Liver (tissue), 3 donors: ENCODE data around the gene PDZD2.

Experiments
- EGR1 ChIP-seq, 2 donors: IDR thresholded peaks; 2 replicates each; pipeline ENCODE4 v1.6.1; 2016 to 2018; ENCODE audit warnings: antibody characterized with exemption in 2 of 2, low read depth in 2 of 2
- GABPA ChIP-seq, 2 donors: IDR thresholded peaks in 1 of 2; conservative IDR thresholded peaks in 1 of 2; 2 replicates each; pipeline ENCODE4 v1.6.1; 2016; ENCODE audit warnings: antibody characterized with exemption in 2 of 2, mild to moderate bottlenecking in 1 of 2, moderate library complexity in 1 of 2
- HNF4G ChIP-seq: IDR thresholded peaks from 2 replicates; pipeline ENCODE4 v1.6.1; 2016; ENCODE audit warnings: antibody characterized with exemption
- JUND ChIP-seq, 2 donors: IDR thresholded peaks; 2 replicates each; pipeline ENCODE4 v1.6.1; 2016; ENCODE audit warnings: antibody characterized with exemption in 2 of 2
- SP1 ChIP-seq: IDR thresholded peaks from 2 replicates; pipeline ENCODE4 v1.6.1; 2018; ENCODE audit warnings: antibody characterized with exemption, mild to moderate bottlenecking
- TAF1 ChIP-seq: conservative IDR thresholded peaks from 2 replicates; pipeline ENCODE4 v1.6.1; 2016; ENCODE audit warnings: antibody characterized with exemption, mild to moderate bottlenecking
- YY1 ChIP-seq: IDR thresholded peaks from 2 replicates; pipeline ENCODE4 v1.6.1; 2016; ENCODE audit warnings: antibody characterized with exemption, mild to moderate bottlenecking
- TF ChIP-seq, protein P1 (sequence below): fragments of 150-350 bp; IDR thresholded peaks from 2 replicates; pipeline ENCODE4 v1.5.1; 2017; ENCODE audit warnings: improper control_type of control experiment, low read depth, low read length; ENCODE audit not compliant: missing input control
- TF ChIP-seq, protein P2 (sequence below): IDR thresholded peaks from 2 replicates; pipeline ENCODE4 v1.6.1; 2016; ENCODE audit warnings: antibody characterized with exemption, mild to moderate bottlenecking
- TF ChIP-seq, protein P3 (sequence below): IDR thresholded peaks from 2 replicates; pipeline ENCODE4 v1.6.1; 2016; ENCODE audit warnings: antibody characterized with exemption
- donor health status: healthy.
- donor health status: healthy.

DNA sequence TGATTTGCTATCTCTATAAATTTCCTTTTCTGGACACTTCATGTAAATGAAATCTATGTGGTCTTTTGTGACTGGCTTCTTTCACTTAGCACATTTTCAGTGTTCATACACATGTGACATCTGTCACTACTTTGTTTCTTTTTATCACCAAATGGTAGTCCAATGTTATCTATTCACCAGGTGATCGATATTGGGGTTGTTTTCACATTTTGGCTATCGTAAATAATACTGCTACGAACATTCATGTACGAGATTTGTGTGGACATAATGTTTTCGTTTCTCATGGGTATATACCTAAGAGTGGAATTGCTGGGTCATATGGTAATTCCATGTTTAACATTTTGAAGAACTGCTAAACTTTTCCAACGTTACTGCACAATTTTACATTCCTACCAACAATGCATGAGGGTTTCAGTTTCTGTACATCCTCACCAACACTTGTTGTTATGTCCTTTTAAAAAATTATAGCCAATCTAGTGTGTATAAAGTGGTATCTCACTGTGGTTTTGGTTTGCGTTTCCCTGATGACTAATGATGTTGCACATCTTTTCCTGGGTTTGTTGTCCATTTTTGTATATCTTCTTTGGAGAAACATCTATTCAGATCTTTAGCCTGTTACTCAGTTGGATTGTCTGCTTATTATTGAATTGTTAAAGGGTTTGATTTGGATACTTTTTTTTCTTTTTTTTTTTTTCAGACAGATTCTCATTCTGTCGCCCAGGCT, 263.0 kb downstream of the PDZD2 start:
- TF ChIP-seq, protein P1, sequence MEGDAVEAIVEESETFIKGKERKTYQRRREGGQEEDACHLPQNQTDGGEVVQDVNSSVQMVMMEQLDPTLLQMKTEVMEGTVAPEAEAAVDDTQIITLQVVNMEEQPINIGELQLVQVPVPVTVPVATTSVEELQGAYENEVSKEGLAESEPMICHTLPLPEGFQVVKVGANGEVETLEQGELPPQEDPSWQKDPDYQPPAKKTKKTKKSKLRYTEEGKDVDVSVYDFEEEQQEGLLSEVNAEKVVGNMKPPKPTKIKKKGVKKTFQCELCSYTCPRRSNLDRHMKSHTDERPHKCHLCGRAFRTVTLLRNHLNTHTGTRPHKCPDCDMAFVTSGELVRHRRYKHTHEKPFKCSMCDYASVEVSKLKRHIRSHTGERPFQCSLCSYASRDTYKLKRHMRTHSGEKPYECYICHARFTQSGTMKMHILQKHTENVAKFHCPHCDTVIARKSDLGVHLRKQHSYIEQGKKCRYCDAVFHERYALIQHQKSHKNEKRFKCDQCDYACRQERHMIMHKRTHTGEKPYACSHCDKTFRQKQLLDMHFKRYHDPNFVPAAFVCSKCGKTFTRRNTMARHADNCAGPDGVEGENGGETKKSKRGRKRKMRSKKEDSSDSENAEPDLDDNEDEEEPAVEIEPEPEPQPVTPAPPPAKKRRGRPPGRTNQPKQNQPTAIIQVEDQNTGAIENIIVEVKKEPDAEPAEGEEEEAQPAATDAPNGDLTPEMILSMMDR, result no peak
- no peak for TF ChIP-seq JUND (IDR thresholded peaks at IDR 0.05)
- no peak for TF ChIP-seq YY1
- no peak for TF ChIP-seq TAF1
- TF ChIP-seq SP1, result no peak
- TF ChIP-seq, protein P2, sequence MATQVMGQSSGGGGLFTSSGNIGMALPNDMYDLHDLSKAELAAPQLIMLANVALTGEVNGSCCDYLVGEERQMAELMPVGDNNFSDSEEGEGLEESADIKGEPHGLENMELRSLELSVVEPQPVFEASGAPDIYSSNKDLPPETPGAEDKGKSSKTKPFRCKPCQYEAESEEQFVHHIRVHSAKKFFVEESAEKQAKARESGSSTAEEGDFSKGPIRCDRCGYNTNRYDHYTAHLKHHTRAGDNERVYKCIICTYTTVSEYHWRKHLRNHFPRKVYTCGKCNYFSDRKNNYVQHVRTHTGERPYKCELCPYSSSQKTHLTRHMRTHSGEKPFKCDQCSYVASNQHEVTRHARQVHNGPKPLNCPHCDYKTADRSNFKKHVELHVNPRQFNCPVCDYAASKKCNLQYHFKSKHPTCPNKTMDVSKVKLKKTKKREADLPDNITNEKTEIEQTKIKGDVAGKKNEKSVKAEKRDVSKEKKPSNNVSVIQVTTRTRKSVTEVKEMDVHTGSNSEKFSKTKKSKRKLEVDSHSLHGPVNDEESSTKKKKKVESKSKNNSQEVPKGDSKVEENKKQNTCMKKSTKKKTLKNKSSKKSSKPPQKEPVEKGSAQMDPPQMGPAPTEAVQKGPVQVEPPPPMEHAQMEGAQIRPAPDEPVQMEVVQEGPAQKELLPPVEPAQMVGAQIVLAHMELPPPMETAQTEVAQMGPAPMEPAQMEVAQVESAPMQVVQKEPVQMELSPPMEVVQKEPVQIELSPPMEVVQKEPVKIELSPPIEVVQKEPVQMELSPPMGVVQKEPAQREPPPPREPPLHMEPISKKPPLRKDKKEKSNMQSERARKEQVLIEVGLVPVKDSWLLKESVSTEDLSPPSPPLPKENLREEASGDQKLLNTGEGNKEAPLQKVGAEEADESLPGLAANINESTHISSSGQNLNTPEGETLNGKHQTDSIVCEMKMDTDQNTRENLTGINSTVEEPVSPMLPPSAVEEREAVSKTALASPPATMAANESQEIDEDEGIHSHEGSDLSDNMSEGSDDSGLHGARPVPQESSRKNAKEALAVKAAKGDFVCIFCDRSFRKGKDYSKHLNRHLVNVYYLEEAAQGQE, result no peak
- TF ChIP-seq EGR1 (IDR thresholded peaks at IDR 0.05; ENCODE audit: low read depth in 2 of 2), result no peak
- TF ChIP-seq, protein P3, sequence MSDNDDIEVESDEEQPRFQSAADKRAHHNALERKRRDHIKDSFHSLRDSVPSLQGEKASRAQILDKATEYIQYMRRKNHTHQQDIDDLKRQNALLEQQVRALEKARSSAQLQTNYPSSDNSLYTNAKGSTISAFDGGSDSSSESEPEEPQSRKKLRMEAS, result no peak
- no peak for TF ChIP-seq GABPA (IDR thresholded peaks at IDR 0.05 in 1 of 2, conservative IDR thresholded peaks at IDR 0.05 in 1 of 2)
- no peak for TF ChIP-seq HNF4G
